Inflammatory macrophage treated with lipopolysaccharide for 1 hour (primary cell): ENCODE results near the gene ZNRF3.
A peak's percentile ranks its signal among the peaks of the same experiment; 100 is the strongest.
"Not testable (repeated sequence)": the region's sequence is repeated elsewhere in the genome, so short reads cannot be mapped to it uniquely, and the experiment has no call there.

ENCODE experiments used
- DNase-seq, 2 donors: peaks; one replicate each; pipeline ENCODE4 v3.0.0-alpha.2; 2020 to 2022

Gene ZNRF3

GRCh38 chr22:28908810-28909209, 25.4 kb downstream of the ZNRF3 start:
- DNase-seq = not testable (repeated sequence)

- peak; percentile 7 to 23 for DNase-seq
Observed at GRCh38 chr22:28909375-28909774, 26.0 kb downstream of the ZNRF3 start.

DNA sequence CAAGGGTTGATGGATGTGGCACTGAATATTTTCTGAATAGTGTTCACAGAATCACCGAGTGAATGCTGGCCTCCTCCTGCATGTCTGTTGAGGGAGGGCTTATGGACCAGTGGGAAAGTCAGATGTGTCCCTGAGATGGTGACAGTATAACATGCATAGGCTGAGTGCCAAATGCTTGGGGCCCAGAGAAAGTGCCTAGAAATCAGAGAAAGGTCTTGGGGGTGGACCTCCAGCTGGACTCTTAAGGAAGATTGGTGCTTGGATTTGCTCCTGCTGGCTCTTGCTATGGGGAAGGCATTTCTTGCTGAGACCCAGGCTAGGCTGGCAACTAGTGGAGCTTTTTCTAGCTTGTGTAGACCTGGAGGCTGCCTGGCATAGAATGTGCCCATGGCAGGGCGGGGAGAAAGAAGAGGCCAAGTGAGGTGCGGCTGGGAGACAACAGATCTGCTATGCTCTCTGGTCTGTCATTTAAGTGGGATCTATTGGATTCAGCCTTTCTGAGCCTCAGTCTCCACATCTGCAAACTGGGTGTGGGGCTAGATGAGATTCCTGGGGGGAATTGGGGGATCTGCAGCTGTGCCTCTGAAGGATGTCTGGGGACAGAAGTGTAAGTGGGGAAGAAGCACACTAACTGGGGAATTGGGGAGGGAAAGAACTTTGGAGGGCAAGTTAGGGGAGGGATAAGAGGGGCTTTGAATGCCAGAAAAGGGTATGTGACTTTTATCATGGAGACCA, 27.4 kb downstream of the ZNRF3 start:
- DNase-seq = no peak

GRCh38 chr22:28911304-28911690, 27.9 kb downstream of the ZNRF3 start:
- no peak for DNase-seq

GRCh38 chr22:28911777-28912669, 28.7 kb downstream of the ZNRF3 start:
- no peak for DNase-seq

GRCh38 chr22:28914201-28914600, 30.8 kb downstream of the ZNRF3 start:
- no peak for DNase-seq

DNA sequence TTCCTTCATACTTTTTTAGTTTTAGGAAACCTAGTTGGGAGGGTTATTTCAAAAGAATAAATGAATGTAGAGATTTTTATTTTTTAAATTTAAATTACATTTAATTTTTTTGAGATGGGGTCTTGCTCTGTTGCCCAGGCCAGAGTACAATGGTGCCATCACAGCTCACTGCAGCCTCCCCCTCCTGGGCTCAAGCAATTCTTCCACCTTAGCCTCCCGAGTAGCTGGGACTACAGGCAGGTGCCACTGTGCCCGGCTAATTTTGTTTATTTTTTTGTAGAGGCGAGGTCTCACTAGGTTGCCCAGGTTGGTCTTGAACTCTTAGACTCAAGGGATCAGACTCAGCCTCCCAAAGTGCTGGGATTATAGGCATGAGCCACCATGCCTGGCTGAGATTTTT, 32.6 kb downstream of the ZNRF3 start:
- DNase-seq = no peak

DNA sequence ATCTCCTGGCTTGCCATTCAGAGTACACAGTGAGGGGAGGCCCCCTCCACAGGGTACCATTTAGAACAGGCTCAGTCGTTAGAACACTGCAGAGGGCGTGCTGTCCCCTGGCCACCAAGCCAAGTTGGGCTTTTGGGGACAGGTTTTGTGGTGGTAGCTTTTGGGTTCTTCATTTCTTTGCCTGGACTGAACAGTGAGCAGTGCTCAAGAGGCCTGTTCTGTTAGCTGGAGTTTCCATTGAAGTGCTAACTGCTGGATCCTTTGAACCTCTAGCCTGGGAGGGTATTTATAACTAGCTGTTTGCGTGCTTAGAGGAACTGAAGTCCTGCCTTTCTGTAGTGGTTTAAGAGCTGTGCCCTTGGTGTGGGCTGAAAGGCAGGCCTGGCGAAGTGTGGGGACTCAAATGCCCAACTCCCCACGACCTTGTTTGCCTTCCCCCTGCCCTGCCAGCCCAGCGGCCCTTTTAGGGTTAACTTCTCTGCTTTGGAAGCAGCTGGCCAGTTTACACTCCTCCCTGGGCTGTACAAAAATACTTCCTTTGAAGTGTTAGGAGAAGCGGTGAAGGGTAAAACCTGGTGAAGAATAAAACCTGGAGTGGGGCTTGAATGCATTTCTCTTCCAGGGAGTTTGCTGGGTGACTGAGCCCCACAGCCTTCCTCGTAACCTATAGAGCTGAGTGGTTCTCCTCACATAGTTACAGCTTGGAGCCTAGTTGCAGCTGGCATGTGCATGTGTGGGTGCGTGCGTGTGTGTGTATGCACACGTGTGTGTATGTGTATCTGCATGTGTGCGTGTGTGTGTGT, 34.6 kb downstream of the ZNRF3 start:
- DNase-seq = no peak

GRCh38 chr22:28918550-28919271, 35.3 kb downstream of the ZNRF3 start:
- no peak for DNase-seq

DNA sequence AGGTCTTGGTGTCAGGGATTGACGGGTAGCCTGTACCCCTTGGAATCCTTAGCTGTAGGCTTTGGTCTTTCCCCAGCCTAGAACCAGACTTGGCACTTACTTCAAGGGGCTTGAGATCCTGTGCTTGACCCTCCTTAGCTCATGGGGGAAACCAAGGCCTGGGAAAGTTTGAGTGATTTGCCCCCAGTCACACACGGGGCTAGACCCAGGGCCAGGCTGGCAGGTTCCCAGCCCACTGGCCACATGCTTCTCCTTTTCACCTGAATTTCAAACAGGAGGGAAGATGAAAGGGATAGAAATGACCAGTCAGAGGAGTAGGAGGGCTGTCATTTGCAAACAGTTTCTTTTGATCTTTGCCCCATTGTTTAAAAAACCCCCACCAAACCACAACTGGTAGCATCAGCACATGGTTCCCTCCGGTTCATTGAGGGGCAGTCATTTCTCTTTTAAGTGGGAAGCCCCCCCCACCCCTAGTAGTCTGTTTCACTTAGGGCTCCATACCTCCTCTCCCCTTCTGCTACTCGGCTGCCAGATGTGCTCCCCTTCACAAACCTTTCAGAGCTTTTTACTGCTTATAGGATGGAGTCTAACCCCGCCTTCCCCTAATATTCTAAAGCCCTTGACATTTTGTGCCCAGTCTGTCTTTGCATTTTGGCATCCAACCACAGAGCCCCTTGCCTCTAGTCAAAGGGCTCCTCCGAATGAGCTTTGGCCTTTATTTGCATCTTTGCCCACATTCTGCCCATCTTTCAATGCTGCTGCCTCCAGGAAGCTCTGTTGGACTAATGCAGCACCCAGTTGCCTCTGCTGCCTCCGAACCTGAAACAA, 37.6 kb downstream of the ZNRF3 start:
- no peak for DNase-seq

- DNase-seq = no peak
Observed at GRCh38 chr22:28921585-28921879, 38.2 kb downstream of the ZNRF3 start.

DNA sequence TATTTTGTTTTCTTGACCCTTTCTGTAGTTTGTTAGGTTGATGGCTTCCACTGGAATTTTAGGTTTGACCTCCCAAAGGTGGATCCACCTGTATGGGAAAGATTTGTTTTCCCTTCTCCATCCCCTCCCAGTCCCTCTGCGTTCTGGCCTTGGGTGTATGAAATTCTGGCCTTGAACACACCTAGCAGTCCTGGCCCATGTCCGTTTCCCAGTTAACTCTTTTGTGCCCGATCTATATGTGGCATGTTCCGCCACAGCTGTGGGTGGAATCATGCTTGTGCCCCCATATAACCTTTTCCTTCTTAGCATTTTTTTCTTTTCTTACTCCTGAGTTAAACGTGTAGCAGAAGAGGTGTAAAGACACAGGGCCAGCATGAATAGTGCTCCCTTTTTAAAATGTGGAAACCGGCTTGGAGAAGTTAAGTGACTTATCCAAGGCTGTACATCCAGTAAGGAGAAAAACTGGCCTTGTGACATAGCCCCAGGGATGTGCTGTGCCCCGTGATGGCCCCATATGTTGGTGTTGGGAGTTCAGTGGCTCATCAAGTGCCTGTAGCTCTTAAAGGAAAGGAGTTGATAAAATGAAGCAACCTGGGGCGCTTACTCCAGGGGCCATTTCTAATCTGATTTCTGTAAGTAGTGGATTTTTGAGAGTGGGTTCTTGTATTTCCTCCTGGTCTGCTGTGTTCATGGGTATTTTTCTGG, 39.3 kb downstream of the ZNRF3 start:
- DNase-seq = no peak

- no peak for DNase-seq
Observed at GRCh38 chr22:28923826-28924732, 40.7 kb downstream of the ZNRF3 start.

DNA sequence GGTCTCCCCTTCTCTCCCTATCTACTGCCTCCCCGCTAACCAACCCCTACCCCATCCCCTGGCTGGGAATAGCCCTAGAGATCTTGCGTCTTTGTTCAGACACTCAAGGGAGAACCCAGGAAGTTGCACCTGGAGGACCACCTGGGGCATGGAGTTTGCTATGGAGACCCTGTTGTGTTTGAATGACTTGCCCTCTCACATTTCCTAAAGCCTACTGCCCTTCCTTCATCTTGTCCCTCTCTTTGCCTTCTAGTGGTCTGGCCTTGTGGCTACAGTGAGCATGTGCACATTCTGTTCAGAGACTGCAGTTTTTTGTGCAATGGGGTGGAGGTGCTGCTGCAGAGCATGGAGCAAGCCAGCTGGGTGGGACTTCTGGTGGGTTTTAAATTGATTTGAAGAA, 42.5 kb downstream of the ZNRF3 start:
- no peak for DNase-seq

GRCh38 chr22:28927630-28928029, 44.3 kb downstream of the ZNRF3 start:
- no peak for DNase-seq

GRCh38 chr22:28929197-28929596, 45.8 kb downstream of the ZNRF3 start:
- no peak for DNase-seq

- no peak for DNase-seq
Observed at GRCh38 chr22:28930357-28931007, 47.1 kb downstream of the ZNRF3 start.

- DNase-seq = no peak
Observed at GRCh38 chr22:28931844-28932567, 48.6 kb downstream of the ZNRF3 start.

GRCh38 chr22:28933321-28933720, 49.9 kb downstream of the ZNRF3 start:
- no peak for DNase-seq
